DMS79 (cell line): ENCODE measurements around the gene OSMR.
"Not testable (repeated sequence)": the region's sequence is repeated elsewhere in the genome, so short reads cannot be mapped to it uniquely, and the experiment has no call there.

Experiments used
- DNase-seq: peaks from one replicate; lab custom pipeline; 2025; lab: John Stamatoyannopoulos, UW

The OSMR gene

DNA sequence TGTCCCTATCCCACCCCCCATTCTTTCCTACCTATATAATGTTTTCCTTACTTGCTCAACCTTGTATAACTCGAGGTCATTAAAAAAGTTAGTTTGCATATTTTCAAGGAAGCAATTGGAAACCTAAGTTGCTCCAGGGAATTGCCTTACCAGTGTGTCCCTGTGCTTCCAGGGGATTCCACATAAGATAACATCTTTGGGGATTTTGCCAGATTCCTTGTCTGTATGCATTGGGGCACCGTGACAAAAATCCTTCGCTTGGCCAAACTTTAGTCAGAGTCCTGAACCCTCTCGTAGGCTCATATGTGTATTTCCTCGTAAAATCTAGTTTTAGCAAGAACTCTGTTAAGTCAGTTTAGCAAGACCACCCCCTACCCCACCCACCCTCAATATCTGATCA is 14.7 kb upstream of the OSMR start:
- DNase-seq = no peak

DNA sequence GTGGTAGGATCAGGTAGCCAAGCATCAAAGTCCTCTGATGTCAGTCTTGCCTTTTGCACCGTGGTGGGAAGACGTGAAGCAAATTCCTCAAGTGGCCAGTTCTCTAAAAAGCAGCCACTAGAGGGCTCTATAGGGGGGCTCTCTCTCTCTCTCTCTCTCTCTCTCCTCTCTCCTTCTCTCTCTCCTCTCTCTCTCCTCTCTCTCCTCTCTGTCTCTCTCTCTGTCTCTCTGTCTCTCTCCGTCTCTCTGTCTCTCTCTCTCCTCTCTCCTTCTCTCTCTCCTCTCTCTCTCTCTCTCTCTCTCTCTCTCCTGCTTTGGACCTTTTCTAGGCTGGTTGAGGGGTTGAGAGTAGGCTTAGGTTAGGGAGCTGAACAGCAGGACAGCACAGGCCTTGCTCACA is 13.9 kb upstream of the OSMR start:
- no peak for DNase-seq

DNA sequence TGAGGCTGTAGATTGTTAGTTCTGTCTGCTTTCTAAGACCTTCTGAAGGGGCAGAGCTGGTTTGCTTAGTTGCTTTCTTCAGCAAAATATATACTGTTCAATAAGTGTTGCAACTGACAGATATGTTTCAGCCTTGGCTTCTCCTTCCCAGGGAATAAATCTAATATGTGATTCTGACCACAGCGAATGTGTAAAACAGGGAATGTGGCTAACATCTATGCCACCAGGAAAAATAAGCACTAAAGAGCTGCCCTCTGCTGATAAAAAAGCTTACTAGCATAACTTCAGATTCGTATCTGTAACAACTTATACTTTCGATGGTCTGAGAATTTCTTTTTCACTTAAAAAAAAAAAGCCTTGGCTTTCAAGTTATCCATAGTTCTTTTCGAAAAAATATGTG is 13.0 kb upstream of the OSMR start:
- DNase-seq = no peak

DNA sequence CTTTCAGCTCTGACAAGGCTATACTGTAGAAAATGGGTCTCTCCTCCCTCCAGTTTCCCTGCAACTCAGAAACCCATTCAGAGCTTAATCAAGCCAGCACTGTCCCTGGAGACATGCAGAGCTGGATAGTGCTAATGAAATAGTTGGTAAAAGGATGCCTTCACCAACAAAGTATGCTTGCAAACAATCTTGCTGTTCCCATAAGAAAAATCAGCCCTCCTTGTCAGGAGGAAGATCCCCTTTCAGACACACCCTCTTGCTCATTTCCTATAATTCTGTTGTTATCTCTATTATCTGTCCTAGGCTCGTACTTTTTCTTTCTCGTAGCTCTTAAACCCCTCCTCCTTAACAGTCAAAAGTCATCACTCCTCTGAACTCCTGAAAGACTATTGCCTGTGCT is 9.9 kb upstream of the OSMR start:
- no peak for DNase-seq

DNA sequence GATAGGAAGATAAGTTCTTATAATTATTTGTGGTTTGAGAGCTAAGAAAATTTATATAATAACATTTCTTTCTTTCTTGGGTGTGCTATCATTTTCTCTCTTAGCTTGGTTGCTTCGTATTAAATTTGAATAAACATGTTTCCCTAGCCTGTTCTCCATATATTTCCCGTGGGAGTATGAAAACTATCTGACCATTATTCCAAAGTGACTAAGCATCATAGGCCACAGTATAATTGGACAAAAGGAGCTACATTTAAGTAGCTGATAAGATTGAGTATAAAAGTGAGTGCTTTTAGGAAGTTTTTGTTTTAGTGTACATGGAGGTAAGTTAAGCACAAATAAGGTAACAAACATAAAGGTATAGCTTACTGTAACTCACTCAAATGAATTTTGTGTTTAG is 8.4 kb upstream of the OSMR start:
- DNase-seq = no peak

DNA sequence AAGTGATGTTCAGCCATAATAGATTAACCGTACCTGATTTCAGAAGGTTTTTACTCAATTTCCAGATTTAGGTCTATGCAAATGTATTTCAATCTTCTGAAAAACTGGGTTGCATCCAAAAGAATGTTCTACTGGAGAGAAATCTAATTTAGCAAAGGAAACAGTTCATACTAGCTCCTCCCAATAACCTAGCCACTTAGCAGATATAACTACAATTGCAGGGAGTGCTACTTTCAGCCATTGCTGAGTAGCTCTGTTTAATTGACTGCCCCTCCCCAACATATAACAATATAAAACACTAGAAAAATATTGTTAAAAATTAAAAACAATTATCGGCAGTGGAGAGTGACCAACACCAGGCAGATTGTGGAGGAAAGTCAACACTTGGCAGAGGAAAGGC is 7.9 kb upstream of the OSMR start:
- no peak for DNase-seq

DNA sequence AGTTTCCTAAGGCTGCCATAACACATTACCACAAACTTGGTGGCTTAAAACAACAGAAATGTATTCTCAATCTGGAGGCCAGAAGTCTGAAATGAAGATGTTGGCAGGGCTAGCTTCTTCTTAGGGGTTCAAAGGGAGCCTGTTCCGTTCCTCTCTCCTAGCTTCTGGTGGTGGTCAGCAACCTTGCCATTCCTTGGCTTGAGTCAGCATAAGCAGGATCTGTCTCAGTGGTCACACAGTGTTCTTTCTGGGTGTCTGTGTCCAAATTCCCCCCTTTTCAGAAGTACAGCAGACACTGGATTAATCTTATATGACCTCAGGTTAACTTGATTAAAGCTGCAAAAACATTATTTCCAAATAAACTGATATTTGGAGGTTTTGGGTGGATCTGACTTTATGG is 2.1 kb upstream of the OSMR start:
- no peak for DNase-seq

DNA sequence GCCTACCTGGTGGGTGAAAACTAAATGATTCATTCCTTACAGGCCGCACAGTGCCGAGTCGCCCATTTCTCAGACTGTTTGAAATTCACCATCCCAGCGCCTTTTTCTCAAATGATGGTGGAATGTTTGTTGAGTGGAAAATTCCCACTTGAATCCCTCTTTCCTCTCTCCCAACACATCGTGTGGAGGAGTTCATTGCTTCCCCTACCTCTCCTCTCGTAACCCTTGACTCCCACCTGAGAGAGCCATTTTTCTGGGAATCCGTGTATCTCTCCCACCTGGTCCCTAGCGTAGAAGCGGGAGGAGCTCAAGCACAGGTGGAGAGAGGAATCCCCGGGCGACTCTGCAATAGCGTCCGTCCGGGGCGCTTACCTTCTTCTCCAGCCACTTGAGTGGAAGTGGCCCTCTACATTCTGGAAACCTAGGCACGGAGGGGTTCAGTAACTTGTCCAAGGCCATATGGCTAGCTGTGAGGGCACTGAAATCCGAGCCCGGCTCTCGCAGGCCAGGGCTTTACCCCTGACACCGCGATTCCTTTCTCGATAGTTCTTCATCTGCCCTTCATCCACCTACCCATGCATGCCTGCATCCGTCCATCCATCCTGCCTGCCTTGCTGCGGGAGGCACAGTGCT is 683 bp downstream of the OSMR start:
- no peak for DNase-seq

DNA sequence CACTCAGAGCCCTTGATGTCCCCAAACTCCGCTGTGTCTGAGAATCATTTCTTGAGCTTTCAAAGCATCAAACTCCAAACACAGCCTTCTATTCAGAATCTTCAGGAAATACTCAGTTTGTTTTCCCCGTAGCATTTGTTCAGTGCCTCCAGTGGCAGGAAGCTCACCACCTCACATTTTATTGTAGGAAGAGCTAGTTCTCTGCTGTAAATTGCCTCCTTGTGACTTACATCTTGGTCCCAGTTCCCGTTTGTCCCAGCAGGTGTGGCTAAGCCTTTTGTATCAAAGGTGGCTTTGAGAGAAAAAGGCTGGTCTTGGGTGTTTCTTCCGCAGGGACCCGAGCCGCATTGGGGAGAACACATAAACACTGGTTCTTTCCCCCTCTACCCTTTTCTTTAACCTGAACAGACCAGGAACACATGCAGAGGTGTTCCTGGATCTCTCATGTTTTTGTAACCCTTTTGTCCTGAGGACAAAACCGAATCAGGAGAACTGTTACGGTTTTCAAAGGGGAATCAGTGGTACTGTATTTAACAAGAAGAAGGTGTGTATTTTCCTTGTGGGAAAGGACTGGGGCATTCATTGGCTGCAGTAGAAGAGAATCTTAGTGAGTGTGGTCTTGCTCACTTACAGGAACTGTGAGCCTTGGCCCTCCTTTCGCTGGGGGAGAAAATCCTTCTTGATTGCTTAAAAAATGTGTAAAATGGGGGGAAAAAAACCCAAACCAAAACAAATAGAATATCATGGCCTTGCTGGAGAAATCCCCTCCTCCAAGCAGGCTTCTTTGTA is 1.9 kb downstream of the OSMR start:
- no peak for DNase-seq

DNA sequence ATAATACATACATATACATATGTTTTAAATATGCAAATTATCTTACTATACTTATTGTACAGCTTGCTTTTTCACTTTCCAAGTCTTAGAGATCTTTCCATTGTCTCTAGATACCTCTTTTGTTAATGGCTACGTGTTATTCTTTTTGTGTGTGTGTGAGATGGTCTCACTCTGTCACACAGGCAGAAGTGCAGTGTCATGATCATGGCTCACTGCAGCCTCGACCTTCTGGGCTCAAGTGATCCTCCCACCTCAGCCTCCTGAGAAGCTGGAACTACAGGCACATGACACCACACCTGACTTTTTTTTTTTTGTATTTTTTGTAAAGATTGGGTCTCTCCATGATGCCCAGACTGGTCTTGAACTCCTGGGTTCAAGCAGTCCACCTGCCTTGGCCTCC is 2.8 kb downstream of the OSMR start:
- no peak for DNase-seq

DNA sequence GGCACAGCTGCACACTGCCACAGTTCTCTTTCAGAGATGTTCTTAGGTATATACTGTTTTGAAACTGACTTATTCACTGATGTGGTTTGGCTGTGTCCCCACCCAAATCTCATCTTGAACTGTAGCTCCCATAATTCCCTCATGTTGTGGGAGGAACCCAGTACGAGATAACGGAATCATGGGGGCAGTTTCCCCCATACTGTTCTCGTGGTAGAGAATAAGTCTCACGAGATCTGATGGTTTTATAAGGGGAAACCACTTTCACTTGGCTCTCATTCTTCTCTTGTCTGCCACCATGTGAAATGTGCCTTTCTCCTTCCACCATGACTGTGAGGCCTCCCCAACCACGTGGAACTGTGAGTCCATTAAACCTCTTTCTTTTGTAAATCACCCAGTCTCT is 5.8 kb downstream of the OSMR start:
- not testable (repeated sequence) for DNase-seq

DNA sequence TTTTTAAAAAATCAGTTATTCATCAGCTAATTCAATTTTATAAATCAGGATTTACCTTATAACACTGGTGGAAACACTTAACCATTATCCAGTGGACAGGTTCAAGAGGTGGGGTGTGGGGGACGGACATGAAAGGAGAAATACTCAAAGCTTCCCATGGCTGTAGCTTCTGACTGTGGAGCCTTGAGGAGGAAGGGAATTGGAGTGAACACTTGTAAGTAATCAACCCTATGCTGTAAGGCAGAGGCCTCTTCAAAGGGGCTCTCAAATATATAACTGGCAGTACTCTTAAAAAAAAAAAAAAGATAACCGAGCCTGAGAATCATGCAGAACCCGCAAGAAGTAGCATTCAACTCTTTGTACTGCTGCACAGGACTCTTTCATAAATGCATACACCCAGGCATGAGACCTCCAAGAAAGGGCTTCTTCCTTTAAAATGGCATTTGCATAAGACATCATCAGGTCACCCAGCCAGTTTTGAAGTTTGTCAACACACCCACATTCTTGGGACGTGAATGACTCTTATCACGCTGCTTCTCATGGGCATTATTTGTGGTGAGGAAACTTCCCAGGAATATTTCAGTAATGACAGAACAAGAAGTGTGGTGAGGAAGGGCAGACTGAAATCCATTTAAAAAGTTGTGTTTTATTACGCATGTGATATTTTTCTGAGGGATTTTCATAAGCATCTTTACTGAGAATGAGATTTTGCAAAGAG is 8.1 kb downstream of the OSMR start:
- DNase-seq = no peak

DNA sequence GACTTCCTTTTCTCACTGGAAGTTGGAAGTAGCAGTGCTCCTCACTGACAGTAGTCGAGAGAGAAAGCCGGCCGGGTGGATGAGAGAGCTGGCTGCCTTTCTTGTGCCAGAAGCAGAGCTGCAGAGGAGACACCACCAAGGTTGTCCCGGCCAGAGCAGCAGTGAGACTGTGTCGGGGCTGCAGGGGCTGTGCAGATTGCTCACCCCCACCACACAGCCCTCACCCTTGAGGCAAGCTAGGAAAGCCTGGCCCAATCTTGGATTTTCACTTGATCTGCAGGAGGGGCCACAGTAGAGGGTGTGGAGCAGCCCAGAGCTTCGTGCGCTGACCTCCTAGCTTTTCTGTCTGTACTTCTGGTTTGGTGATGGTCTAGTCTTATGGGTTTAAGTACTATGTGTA is 9.1 kb downstream of the OSMR start:
- DNase-seq = no peak

DNA sequence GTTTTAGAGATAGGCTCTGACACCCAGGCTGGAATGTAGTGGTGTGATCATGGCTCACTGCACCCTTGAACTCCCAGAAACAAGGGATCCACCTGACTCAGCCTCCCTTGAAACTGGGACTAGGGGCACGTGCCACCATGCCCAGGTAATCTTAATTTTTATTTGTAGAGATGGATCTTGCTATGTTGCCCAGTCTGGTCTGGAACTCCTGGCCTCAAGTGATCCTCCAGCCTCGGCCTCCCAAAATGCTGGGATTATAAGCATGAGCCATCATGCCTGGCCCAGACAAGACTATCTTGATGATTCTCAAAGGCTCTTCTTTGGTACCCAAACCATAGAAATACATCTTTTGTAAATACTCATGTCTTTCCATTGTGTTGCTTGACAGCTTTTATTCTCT is 10.8 kb downstream of the OSMR start:
- no peak for DNase-seq

DNA sequence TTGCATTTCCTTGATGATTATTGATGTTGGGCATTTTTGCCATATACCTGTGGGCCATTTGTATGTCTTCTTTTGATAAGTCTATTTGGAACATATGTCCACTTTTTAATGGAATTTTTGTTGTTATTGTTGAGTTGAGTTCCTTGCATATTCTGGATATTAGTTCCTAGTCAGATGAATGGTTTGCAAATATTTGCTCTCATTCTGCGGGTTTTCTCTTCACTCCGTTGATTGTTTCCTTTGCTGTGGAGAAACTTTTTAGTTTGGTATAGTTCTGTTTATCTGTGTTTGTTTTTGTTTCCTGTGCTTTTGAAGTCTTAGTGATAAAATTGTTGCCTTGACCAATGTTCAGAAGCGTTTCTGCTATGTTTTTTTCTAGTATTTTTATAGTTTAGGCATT is 13.0 kb downstream of the OSMR start:
- no peak for DNase-seq

DNA sequence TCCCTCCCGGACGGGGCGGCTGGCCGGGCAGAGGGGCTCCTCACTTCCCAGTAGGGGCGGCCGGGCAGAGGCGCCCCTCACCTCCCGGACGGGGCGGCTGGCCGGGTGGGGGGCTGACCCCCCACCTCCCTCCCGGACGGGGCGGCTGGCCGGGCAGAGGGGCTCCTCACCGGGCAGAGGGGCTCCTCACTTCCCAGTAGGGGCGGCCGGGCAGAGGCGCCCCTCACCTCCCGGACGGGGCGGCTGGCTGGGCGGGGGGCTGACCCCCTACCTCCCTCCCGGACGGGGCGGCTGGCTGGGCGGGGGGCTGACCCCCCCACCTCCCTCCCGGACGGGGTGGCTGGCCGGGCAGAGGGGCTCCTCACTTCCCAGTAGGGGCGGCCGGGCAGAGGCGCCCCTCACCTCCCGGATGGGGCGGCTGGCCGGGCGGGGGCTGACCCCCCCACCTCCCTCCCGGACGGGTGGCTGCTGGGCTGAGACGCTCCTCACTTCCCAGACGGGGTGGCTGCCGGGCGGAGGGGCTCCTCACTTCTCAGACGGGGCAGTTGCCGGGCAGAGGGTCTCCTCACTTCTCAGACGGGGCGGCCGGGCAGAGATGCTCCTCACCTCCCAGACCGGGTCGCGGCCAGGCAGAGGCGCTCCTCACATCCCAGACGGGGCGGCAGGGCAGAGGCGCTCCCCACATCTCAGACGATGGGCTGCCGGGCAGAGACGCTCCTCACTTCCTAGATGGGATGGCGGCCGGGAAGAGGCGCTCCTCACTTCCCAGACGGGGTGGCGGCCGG is 16.4 kb downstream of the OSMR start:
- not testable (repeated sequence) for DNase-seq

DNA sequence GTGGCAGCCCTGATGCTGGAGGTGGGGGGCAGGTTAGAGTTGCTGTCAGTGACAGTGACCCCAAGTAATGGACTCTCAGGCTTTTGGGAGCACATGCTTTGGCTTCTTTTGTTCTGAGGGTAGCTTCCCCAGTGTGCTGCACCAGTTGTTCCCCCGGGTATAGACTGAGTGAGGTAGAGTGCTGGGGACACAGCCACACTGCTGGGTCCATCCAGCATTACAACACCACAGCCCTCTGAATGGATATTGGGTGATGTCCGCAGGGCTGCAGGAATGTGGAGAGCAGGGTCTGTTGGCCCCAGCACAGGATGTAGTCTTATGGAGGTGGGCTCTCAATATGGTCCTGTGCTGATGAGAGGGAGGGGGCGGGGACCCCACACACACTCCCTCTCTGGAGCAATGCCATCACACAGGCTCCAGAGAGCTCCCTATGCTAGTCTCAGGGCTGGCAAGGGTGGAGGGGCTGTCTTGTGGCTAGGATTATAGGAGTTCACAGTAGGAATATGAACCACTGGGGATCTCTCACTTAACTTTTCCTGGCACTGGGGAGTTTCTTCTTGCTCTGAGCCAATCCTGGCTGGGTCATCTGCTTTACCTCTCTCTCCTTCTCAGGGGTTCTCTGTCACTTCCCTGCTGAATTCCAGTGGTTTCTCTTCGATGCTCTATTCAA is 20.7 kb downstream of the OSMR start:
- no peak for DNase-seq

DNA sequence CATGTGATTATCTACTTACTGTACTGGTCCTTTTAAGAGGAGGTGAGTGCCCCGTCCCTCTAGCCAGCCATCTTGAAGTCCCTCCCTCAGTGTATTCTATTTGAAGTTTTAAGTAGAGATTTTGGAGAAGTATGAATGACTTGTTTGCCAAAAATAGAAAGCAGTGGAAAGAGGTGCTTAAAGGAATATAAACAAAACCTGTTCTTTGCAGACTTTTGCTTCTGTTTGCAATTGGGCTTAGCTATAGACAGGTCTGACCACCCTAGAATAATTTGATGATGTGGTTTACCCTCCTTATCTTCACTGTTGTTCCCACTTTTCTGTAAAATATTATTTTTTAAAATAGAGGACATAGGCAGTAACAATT is 21.2 kb downstream of the OSMR start:
- DNase-seq = no peak

DNA sequence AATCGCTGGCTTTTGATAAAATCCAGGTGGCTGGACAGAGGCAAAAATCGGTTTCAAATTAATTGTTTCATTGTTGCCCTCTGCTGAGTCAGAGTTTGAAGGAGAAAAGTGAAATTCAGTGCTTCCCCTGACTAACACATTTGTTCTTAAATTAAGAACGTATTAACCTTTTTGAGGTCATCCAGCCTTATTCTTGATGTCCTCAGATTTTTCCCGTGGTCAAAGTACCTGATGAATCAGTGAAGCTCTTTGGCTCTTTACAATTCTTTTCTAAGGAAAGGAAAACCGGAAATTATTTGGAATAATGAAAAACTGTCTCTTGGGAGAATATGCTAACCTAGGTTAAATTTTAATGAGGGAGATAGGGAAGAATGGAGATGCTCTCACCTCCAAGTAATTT is 21.6 kb downstream of the OSMR start:
- DNase-seq = no peak

DNA sequence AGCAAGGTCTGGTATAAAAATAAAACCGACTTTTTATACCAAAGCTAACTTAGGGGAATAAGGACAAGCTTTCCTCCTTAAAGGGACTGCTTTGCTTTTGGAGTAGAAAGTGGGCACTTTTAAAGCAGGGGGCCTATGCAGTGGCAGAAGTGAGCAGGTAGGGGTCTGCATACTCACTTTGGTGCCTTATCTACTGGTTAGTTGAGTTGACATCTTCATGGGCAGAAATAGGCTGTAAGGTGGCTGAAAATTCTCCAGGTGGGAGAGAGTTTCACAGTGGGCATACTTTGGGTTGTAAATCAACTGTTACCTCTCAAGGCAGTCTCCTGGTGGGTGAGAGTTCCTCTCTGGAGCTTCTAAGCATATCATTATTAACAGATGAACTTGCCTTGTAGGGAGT is 24.8 kb downstream of the OSMR start:
- DNase-seq = no peak

DNA sequence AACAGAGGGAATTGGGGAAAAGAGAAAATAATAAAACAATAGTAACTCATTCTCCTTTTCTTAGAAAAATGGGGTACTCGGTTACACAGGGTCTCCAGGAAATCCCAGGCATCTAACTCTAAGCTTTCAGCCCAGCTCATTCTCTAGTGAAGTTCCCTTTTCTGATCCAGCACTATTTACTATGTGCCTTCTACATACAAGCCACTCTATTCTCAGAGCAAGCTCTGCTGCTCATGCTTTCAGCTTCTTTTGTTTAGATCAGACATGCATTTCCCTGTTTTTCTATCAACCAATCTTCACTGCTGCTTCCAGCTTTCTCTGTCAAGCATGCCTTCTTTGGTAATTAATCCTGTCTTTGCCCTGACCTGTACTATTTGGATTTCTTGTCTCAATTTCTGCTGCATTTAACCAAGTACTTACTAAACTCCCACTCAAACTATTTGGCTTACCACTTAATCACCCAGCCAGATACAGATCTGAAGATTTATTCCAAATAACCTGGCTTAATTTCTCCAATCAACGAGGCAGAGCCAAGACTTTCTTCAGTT is 25.3 kb downstream of the OSMR start:
- no peak for DNase-seq
